ENCODE measurements around the gene GRK1. TPM values are rescaled to one million over a fixed set of nuclear protein-coding genes. Genes with fewer than 3 reads are reported as not detected.
A peak's percentile ranks its signal among the peaks of the same experiment; 100 is the strongest.

GRK1 gene
- total RNA-seq, 1 donor from 2014 or later: not detected

- no peak for DNase-seq (ENCODE audit: low spot score)
These were observed 34.1 kb upstream of the GRK1 start for GRCh38 chr13:113632706-113633484.

- no peak for DNase-seq (ENCODE audit: low spot score)
These were observed 33.5 kb upstream of the GRK1 start for GRCh38 chr13:113633485-113633873.

- DNase-seq (ENCODE audit: low spot score): no peak
These were observed 32.6 kb upstream of the GRK1 start for GRCh38 chr13:113634279-113635047.

- DNase-seq (ENCODE audit: low spot score): no peak
These were observed 32.0 kb upstream of the GRK1 start for GRCh38 chr13:113635048-113635420.

GRCh38 chr13:113635709-113636108 lies 31.3 kb upstream of the GRK1 start:
- no peak for DNase-seq (ENCODE audit: low spot score)

GRCh38 chr13:113636266-113636963 lies 30.6 kb upstream of the GRK1 start:
- DNase-seq (ENCODE audit: low spot score): no peak

GRCh38 chr13:113637262-113638160 lies 29.5 kb upstream of the GRK1 start:
- DNase-seq (ENCODE audit: low spot score): no peak

- no peak for DNase-seq (ENCODE audit: low spot score)
These were observed 28.8 kb upstream of the GRK1 start for GRCh38 chr13:113638173-113638746.

GRCh38 chr13:113638806-113639205 lies 28.2 kb upstream of the GRK1 start:
- no peak for DNase-seq (ENCODE audit: low spot score)

- DNase-seq (ENCODE audit: low spot score): no peak
These were observed 27.3 kb upstream of the GRK1 start for GRCh38 chr13:113639616-113640262.

- DNase-seq (ENCODE audit: low spot score): no peak
These were observed 25.6 kb upstream of the GRK1 start for GRCh38 chr13:113641426-113641825.

- no peak for DNase-seq (ENCODE audit: low spot score)
These were observed 24.5 kb upstream of the GRK1 start for GRCh38 chr13:113642563-113642962.

- DNase-seq (ENCODE audit: low spot score): no peak
These were observed 23.4 kb upstream of the GRK1 start for GRCh38 chr13:113643593-113643992.

- DNase-seq (ENCODE audit: low spot score): no peak
These were observed 22.2 kb upstream of the GRK1 start for GRCh38 chr13:113644800-113645199.

GRCh38 chr13:113645329-113645728 lies 21.7 kb upstream of the GRK1 start:
- no peak for DNase-seq (ENCODE audit: low spot score)

- no peak for DNase-seq (ENCODE audit: low spot score)
These were observed 20.6 kb upstream of the GRK1 start for GRCh38 chr13:113646376-113646775.

GRCh38 chr13:113646921-113647340 lies 20.1 kb upstream of the GRK1 start:
- no peak for DNase-seq (ENCODE audit: low spot score)

- DNase-seq (ENCODE audit: low spot score): peak; percentile 95
These were observed 19.4 kb upstream of the GRK1 start for GRCh38 chr13:113647351-113648215.

- no peak for DNase-seq (ENCODE audit: low spot score)
These were observed 18.8 kb upstream of the GRK1 start for GRCh38 chr13:113648216-113648610.

GRCh38 chr13:113649212-113649611 lies 17.8 kb upstream of the GRK1 start:
- DNase-seq (ENCODE audit: low spot score): no peak

Data from mucosa of gallbladder (tissue), 1 donor.